CD8-positive, alpha-beta memory T cell (primary cell): Measurements from ENCODE around the gene CES3. TPM values are rescaled to one million over a fixed set of nuclear protein-coding genes. Genes with fewer than 3 reads are reported as not detected.

Experiments
- CTCF ChIA-PET: fragments of 350-600 bp; sonication (Branson Sonifier 250); formaldehyde crosslinking; loops from one replicate; lab custom pipeline; 2021; ENCODE audit warnings: antibody characterized with exemption; lab: Charles Lee
- POLR2A ChIA-PET: fragments of 350-600 bp; sonication (Branson Sonifier 250); formaldehyde crosslinking; loops from one replicate; lab custom pipeline; 2021; ENCODE audit warnings: antibody characterized with exemption; lab: Charles Lee
- DNase-seq, 5 donors: peaks; one replicate each; pipeline versions ENCODE4 v3.0.0 to v3.0.0-alpha.2; 2020 to 2022; ENCODE audit warnings: mixed read lengths in 1 of 5
- H3K27ac ChIP-seq: one replicate; pipeline ENCODE4 v1.7.0; 2013; ENCODE audit warnings: low read depth, mild to moderate bottlenecking, low read length, moderate library complexity
- H3K27me3 ChIP-seq: 2 replicates; pipeline ENCODE4 v1.7.0; 2013; ENCODE audit warnings: low read length, mild to moderate bottlenecking; ENCODE audit not compliant: insufficient read depth, poor library complexity, severe bottlenecking
- H3K36me3 ChIP-seq: 2 replicates; pipeline ENCODE4 v1.7.0; 2013; ENCODE audit warnings: mild to moderate bottlenecking, low read length, moderate library complexity; ENCODE audit not compliant: insufficient read depth
- H3K4me1 ChIP-seq: 2 replicates; pipeline ENCODE4 v1.7.0; 2013; ENCODE audit warnings: mild to moderate bottlenecking, low read length, moderate library complexity; ENCODE audit not compliant: insufficient read depth
- H3K4me3 ChIP-seq: 2 replicates; pipeline ENCODE4 v1.7.0; 2013; ENCODE audit warnings: mild to moderate bottlenecking, low read length
- H3K9me3 ChIP-seq: 2 replicates; pipeline ENCODE4 v1.7.0; 2013; ENCODE audit warnings: mild to moderate bottlenecking, low read length
- H3K27ac Mint-ChIP-seq, 8 donors: one replicate each; pipeline ENCODE4 v1.8.0; 2020 to 2021; ENCODE audit warnings: mixed read lengths in 8 of 8, mild to moderate bottlenecking in 6 of 8, inconsistent platforms in 3 of 8, moderate library complexity in 3 of 8
- H3K27me3 Mint-ChIP-seq, 2 donors: one replicate each; pipeline ENCODE4 v1.8.0; 2020 to 2021; ENCODE audit warnings: mixed read lengths in 2 of 2, mild to moderate bottlenecking in 1 of 2, moderate library complexity in 1 of 2
- H3K36me3 Mint-ChIP-seq, 3 donors: one replicate each; pipeline ENCODE4 v1.8.0; 2020 to 2021; ENCODE audit warnings: mixed read lengths in 3 of 3, inconsistent platforms in 1 of 3, mild to moderate bottlenecking in 1 of 3
- H3K4me1 Mint-ChIP-seq, 3 donors: one replicate each; pipeline ENCODE4 v1.8.0; 2020 to 2021; ENCODE audit warnings: mixed read lengths in 3 of 3, inconsistent platforms in 1 of 3, mild to moderate bottlenecking in 1 of 3
- H3K4me3 Mint-ChIP-seq, 7 donors: one replicate each; pipeline ENCODE4 v1.8.0; 2020 to 2021; ENCODE audit warnings: mixed read lengths in 7 of 7, mild to moderate bottlenecking in 6 of 7, moderate library complexity in 4 of 7, inconsistent platforms in 2 of 7
- H3K9me3 Mint-ChIP-seq, 5 donors: one replicate each; pipeline ENCODE4 v1.8.0; 2020 to 2022; ENCODE audit warnings: mixed read lengths in 5 of 5, mild to moderate bottlenecking in 3 of 5, moderate library complexity in 2 of 5, inconsistent platforms in 1 of 5
- polyA plus RNA-seq: library from polyadenylated mRNA; unstranded; fragments of 300-500 nt; fragmentation: Illumina TruSeq; gene quantifications from one replicate; pipeline ENCODE4 v1.2.3, GENCODE V29; 2021
- total RNA-seq, 2 experiments: library from RNA; stranded (reverse); gene quantifications; one replicate each; pipeline ENCODE4 v1.2.3, GENCODE V29; 2021

Gene CES3
- total and polyA plus RNA-seq, 3 experiments from 2014 or later = 0.16 to 0.24 TPM; not detected in 1

DNA sequence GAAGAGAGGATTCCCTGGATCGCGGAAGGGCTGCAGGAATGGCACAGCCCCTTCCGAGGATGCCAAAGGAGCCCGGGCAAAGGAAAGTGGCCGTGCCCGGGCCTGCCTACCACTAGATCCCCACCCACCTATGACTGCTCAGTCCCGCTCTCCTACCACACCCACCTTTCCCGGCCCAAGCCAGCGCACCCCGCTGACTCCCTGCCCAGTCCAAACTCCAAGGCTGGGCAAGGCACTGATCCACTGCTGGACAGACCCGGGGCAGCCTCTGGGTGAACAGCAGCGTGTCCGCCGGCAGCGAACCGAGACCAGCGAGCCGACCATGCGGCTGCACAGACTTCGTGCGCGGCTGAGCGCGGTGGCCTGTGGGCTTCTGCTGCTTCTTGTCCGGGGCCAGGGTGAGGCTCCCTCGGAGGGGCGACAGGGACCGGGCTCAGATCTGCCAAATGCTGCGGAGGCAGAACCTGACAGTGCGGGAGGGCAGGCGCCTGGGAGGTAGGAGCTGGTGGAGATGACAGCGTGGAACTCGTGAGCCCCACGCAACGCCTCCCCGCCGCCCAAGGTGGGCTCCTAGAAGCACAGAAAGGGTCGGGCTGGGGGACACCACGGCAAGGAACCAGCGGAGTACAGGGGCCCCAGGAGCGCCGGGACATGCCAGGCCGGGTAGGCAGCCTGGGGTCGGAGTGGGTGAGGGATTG, 25.6 kb upstream of the CES3 start, which contains the start of gene CES2:
Gene CES2 (plus strand): TSS at position 203 of the 698 bp plus-strand sequence. CDS start 120 bp downstream, at position 323.
- H3K27ac ChIP-seq = peak within 1 kb of the TSS; percentile 87
- Mint-ChIP-seq H3K36me3 (peaks cover 0 to 74% (median 9%) of the 10 kb centered on the region in 3 donors), H3K9me3 (no peaks in the 10 kb centered on the region), H3K27me3 (peaks cover 0 to 3% of the 10 kb centered on the region in 2 donors), H3K4me1 (peaks cover 51 to 71% (median 53%) of the 10 kb centered on the region in 3 donors), H3K4me3 (peak within 1 kb of the TSS; percentile 97 to 99 (median 97)), H3K27ac (peak within 1 kb of the TSS; percentile 95 to 99 (median 98))
- H3K4me1 ChIP-seq = peaks cover 34% of the 10 kb centered on the region
- peak within 1 kb of the TSS; percentile 91 for H3K4me3 ChIP-seq
- POLR2A ChIA-PET = no interaction called here
- no peak for DNase-seq
- no peaks in the 10 kb centered on the region for H3K27me3 ChIP-seq
- CTCF ChIA-PET = no interaction called here
- peaks cover 2% of the 10 kb centered on the region for H3K36me3 ChIP-seq
- H3K9me3 ChIP-seq = no peaks in the 10 kb centered on the region

DNA sequence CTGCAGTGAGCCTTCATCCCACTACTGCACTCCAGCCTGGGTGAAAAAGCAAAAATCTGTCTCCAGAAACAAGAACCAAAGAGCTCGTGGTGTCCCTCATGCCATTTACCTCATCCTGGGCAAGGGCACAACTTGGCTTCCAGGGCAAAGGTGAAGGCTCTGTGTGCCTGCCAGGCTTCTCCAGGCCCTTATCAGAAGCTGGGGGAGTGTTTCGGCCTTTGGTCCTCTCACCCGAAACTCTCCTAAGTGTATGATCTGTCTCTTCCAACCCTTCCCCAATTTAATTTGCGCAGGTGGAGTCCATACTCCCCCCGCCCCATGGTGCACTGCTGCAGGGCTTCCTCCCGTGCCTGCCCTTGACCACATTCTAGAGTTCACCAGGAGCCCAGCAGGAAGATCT, 24.6 kb upstream of the CES3 start:
- Mint-ChIP-seq H3K9me3 (no peaks in the 10 kb centered on the region), H3K27ac (peak overlapping the region in 7 of 8 donors; percentile 4 to 82 (median 76)), H3K36me3 (peaks cover 0 to 79% (median 9%) of the 10 kb centered on the region in 3 donors), H3K4me3 (peak overlapping the region; percentile 50 to 98 (median 71)), H3K4me1 (peaks cover 51 to 71% (median 53%) of the 10 kb centered on the region in 3 donors), H3K27me3 (peaks cover 0 to 3% of the 10 kb centered on the region in 2 donors)
- peaks cover 12% of the 10 kb centered on the region for H3K36me3 ChIP-seq
- CTCF ChIA-PET = no interaction called here
- no peaks in the 10 kb centered on the region for H3K27me3 ChIP-seq
- H3K27ac ChIP-seq = no peak overlapping the region
- POLR2A ChIA-PET = no interaction called here
- no peak overlapping the region for H3K4me3 ChIP-seq
- no peak for DNase-seq
- H3K4me1 ChIP-seq = peaks cover 34% of the 10 kb centered on the region
- no peaks in the 10 kb centered on the region for H3K9me3 ChIP-seq

DNA sequence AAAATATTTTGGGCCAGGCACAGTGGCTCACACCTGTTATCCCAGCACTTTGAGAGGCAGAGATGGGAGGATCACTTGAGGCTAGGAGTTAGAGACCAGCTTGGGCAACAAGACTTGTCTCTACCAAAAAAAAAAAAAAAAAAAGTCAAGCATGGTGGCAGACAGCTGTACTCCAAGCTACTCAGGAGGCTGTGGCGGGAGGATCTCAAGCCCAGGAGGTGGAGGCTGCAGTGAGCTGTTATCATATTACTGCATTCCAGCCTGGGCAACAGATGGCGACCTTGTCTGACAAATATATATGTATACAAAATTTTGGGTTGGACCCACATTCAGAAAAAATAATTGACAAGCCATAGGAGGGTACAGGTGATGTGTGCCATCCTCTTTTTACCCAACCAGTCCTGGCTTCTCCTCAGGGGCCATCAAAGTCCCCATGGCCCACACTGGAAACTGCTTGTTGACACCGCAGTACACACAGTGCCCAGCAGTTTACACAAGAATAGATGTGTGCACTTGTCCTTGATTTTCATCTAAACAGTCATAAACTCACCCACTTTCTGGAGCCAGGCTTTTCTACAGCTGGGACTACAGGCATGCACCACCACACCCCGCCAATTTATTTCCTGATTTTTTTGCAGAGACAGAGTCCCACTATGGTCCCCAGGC, 24.0 kb upstream of the CES3 start:
- Mint-ChIP-seq H3K27ac (peak overlapping the region in 7 of 8 donors; percentile 38 to 80 (median 76)), H3K9me3 (no peaks in the 10 kb centered on the region), H3K4me1 (peaks cover 48 to 66% (median 48%) of the 10 kb centered on the region in 3 donors), H3K4me3 (peak overlapping the region; percentile 50 to 98 (median 71)), H3K36me3 (peaks cover 0 to 80% (median 8%) of the 10 kb centered on the region in 3 donors), H3K27me3 (peaks cover 0 to 3% of the 10 kb centered on the region in 2 donors)
- ChIA-PET CTCF (interaction anchor here (1.0 kb wide), 1 partner anchor 11 kb away, joined by 3 read pairs; no protein-coding TSS in a partner anchor), POLR2A (no interaction called here)
- H3K4me3 ChIP-seq = no peak overlapping the region
- no peak for DNase-seq
- no peaks in the 10 kb centered on the region for H3K9me3 ChIP-seq
- peaks cover 15% of the 10 kb centered on the region for H3K36me3 ChIP-seq
- no peak overlapping the region for H3K27ac ChIP-seq
- peaks cover 33% of the 10 kb centered on the region for H3K4me1 ChIP-seq
- no peaks in the 10 kb centered on the region for H3K27me3 ChIP-seq

DNA sequence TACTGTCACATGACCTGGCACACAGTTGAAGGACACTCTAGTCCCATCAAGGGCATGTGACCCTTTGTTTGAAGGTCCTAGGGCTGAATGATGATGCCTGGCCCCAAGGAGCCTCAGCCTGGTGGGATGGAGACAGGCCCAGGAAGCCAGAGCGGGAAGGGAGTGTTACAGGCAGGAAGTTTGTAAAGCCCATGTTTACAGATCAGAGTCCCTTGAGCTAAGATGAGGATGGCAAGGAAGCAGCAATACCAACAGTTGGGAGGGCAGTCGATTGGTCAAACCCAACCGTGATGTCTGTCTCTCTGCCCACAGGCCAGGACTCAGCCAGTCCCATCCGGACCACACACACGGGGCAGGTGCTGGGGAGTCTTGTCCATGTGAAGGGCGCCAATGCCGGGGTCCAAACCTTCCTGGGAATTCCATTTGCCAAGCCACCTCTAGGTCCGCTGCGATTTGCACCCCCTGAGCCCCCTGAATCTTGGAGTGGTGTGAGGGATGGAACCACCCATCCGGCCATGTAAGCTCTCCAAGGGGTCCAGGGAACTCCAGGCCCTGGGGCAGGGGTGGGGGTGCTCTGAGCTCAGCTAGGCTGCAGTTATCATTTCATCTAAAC, 23.2 kb upstream of the CES3 start:
- Mint-ChIP-seq H3K4me1 (peaks cover 40 to 58% (median 40%) of the 10 kb centered on the region in 3 donors), H3K36me3 (peaks cover 0 to 80% (median 11%) of the 10 kb centered on the region in 3 donors), H3K27ac (peak overlapping the region in 5 of 8 donors; percentile 40 to 80 (median 58)), H3K9me3 (no peaks in the 10 kb centered on the region), H3K4me3 (peak overlapping the region in 4 of 7 donors; percentile 5 to 71 (median 39)), H3K27me3 (peaks cover 0 to 3% of the 10 kb centered on the region in 2 donors)
- H3K4me1 ChIP-seq = peaks cover 25% of the 10 kb centered on the region
- no peaks in the 10 kb centered on the region for H3K9me3 ChIP-seq
- peaks cover 15% of the 10 kb centered on the region for H3K36me3 ChIP-seq
- DNase-seq = no peak
- H3K27me3 ChIP-seq = no peaks in the 10 kb centered on the region
- no peak overlapping the region for H3K27ac ChIP-seq
- CTCF ChIA-PET = interaction anchor here (1.0 kb wide), 1 partner anchor 10 kb away, joined by 3 read pairs; no protein-coding TSS in a partner anchor
- POLR2A ChIA-PET = no interaction called here
- no peak overlapping the region for H3K4me3 ChIP-seq

DNA sequence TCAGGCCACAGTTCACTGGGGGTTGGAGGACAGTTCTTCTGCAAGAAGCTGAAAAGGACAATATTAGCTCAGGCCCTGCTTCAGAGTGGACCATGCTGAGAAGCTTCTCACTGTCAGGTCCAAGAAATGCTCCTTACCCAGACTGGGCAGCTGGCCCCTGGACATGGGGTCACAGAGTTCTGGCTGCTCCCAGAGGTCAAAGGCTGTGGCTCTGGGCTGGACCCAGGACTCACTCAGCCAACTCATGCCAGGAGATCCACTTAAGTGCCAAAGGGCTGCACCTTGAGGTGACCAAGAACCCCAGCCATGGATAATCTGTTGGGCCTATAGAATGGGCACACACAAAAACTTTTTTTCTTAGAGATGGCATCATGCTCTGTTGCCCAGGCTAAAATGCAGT, 21.7 kb upstream of the CES3 start:
- H3K4me1 ChIP-seq = peaks cover 17% of the 10 kb centered on the region
- Mint-ChIP-seq H3K27me3 (peaks cover 0 to under 1% of the 10 kb centered on the region in 2 donors), H3K36me3 (peaks cover 0 to 79% (median 11%) of the 10 kb centered on the region in 3 donors), H3K4me1 (peaks cover 25 to 42% (median 26%) of the 10 kb centered on the region in 3 donors), H3K4me3 (peak overlapping the region in 1 of 7 donors; percentile 66), H3K9me3 (no peaks in the 10 kb centered on the region), H3K27ac (peak overlapping the region in 2 of 8 donors; percentile 37 to 71)
- CTCF ChIA-PET = no interaction called here
- no peak overlapping the region for H3K4me3 ChIP-seq
- POLR2A ChIA-PET = no interaction called here
- DNase-seq = no peak
- no peaks in the 10 kb centered on the region for H3K27me3 ChIP-seq
- no peaks in the 10 kb centered on the region for H3K9me3 ChIP-seq
- peaks cover 19% of the 10 kb centered on the region for H3K36me3 ChIP-seq
- H3K27ac ChIP-seq = no peak overlapping the region

DNA sequence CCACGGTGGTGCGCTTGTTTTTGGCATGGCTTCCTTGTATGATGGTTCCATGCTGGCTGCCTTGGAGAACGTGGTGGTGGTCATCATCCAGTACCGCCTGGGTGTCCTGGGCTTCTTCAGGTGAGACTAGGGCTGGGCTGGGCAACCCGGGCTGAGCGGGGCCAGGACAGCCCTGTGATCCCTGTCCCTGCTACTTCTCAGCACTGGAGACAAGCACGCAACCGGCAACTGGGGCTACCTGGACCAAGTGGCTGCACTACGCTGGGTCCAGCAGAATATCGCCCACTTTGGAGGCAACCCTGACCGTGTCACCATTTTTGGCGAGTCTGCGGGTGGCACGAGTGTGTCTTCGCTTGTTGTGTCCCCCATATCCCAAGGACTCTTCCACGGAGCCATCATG, 20.8 kb upstream of the CES3 start:
- Histone ChIP-seq H3K27ac (no peak overlapping the region), H3K9me3 (no peaks in the 10 kb centered on the region), H3K27me3 (no peaks in the 10 kb centered on the region), H3K4me3 (no peak overlapping the region), H3K4me1 (peaks cover 14% of the 10 kb centered on the region), H3K36me3 (peaks cover 19% of the 10 kb centered on the region)
- Mint-ChIP-seq H3K9me3 (no peaks in the 10 kb centered on the region), H3K4me1 (peaks cover 20 to 34% (median 23%) of the 10 kb centered on the region in 3 donors), H3K4me3 (no peak overlapping the region), H3K27ac (no peak overlapping the region), H3K36me3 (peaks cover 0 to 71% (median 11%) of the 10 kb centered on the region in 3 donors), H3K27me3 (no peaks in the 10 kb centered on the region)
- no peak for DNase-seq
- CTCF ChIA-PET = no interaction called here
- POLR2A ChIA-PET = no interaction called here

DNA sequence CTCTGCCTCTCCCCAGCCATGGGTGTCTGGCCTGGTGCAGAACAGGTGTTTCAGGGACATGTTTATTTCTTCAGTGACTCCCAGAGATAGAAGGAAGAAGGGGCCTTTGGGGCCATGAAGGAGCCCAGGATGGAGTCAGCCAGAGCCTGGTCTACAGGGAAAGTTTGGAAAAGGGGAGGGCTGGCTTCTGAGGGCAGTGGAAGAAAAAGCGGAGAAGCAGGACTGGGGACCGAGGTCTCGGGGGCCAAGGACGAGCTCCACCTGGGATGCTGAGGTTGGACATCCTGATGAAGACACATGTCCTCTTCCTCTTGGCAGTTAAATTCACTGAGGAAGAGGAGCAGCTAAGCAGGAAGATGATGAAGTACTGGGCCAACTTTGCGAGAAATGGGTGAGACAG, 18.1 kb upstream of the CES3 start:
- Mint-ChIP-seq H3K27ac (peak overlapping the region in 1 of 8 donors; percentile 61), H3K36me3 (peaks cover 0 to 59% (median 8%) of the 10 kb centered on the region in 3 donors), H3K4me1 (peaks cover 7 to 15% (median 8%) of the 10 kb centered on the region in 3 donors), H3K9me3 (no peaks in the 10 kb centered on the region), H3K4me3 (no peak overlapping the region), H3K27me3 (no peaks in the 10 kb centered on the region)
- Histone ChIP-seq H3K9me3 (no peaks in the 10 kb centered on the region), H3K4me3 (no peak overlapping the region), H3K4me1 (no peaks in the 10 kb centered on the region), H3K27ac (no peak overlapping the region), H3K36me3 (peaks cover 19% of the 10 kb centered on the region), H3K27me3 (no peaks in the 10 kb centered on the region)
- no peak for DNase-seq
- CTCF ChIA-PET = interaction anchor here (1.0 to 1.3 kb wide), 2 partner anchors 11 to 62 kb away, joined by 3 read pairs; partner anchors contain the start of gene PDP2
- POLR2A ChIA-PET = interaction anchor here (0.9 kb wide), 1 partner anchor 10 kb away, joined by 3 read pairs; no protein-coding TSS in a partner anchor
